ENCODE measurements around the gene CAPN2.

CAPN2 gene

GRCh38 chr1:223763881-223764280, 51.5 kb downstream of the CAPN2 start:
- DNase-seq: no peak

GRCh38 chr1:223765036-223765718, 52.8 kb downstream of the CAPN2 start:
- no peak for DNase-seq

- no peak for DNase-seq
Measured at GRCh38 chr1:223765719-223766340, 53.5 kb downstream of the CAPN2 start.

GRCh38 chr1:223770621-223771315, 58.4 kb downstream of the CAPN2 start:
- DNase-seq: no peak

- no peak for DNase-seq
Measured at GRCh38 chr1:223771469-223771813, 59.1 kb downstream of the CAPN2 start.

- DNase-seq: no peak
Measured at GRCh38 chr1:223771814-223772770, 59.8 kb downstream of the CAPN2 start.

GRCh38 chr1:223772771-223773160, 60.4 kb downstream of the CAPN2 start:
- no peak for DNase-seq

- no peak for DNase-seq
Measured at GRCh38 chr1:223774134-223774814, 61.9 kb downstream of the CAPN2 start.

- no peak for DNase-seq
Measured at GRCh38 chr1:223775054-223775453, 62.7 kb downstream of the CAPN2 start.

- DNase-seq: no peak
Measured at GRCh38 chr1:223775711-223776074, 63.4 kb downstream of the CAPN2 start.

- DNase-seq: peak; percentile 21
Measured at GRCh38 chr1:223776075-223776814, 63.9 kb downstream of the CAPN2 start.

GRCh38 chr1:223776826-223777454, 64.6 kb downstream of the CAPN2 start:
- DNase-seq: no peak

GRCh38 chr1:223780318-223780717, 68.0 kb downstream of the CAPN2 start:
- DNase-seq: no peak

GRCh38 chr1:223780949-223781348, 68.6 kb downstream of the CAPN2 start:
- no peak for DNase-seq

- no peak for DNase-seq
Measured at GRCh38 chr1:223783676-223784075, 71.3 kb downstream of the CAPN2 start.

- DNase-seq: no peak
Measured at GRCh38 chr1:223784541-223784940, 72.2 kb downstream of the CAPN2 start.

- no peak for DNase-seq
Measured at GRCh38 chr1:223785808-223786207, 73.5 kb downstream of the CAPN2 start.

- no peak for DNase-seq
Measured at GRCh38 chr1:223788746-223789415, 76.5 kb downstream of the CAPN2 start.

GRCh38 chr1:223792046-223792445, 79.7 kb downstream of the CAPN2 start:
- DNase-seq: no peak

- no peak for DNase-seq
Measured at GRCh38 chr1:223793716-223794115, 81.4 kb downstream of the CAPN2 start.

All from effector CD4-positive, alpha-beta T cell (primary cell).